Hepatocyte (in vitro differentiated cells): Measurements from ENCODE around the gene ZNF776.

Experiments
- CTCF ChIP-seq: fragments of 200-600 bp; sonication (generic); IDR thresholded peaks from 2 replicates; pipeline ENCODE4 v1.5.1; 2016; ENCODE audit warnings: antibody characterized with exemption, mild to moderate bottlenecking; ENCODE audit not compliant: poor library complexity
- EZH2 ChIP-seq: fragments of 200-600 bp; sonication (generic); IDR thresholded peaks from 2 replicates; pipeline ENCODE4 v1.6.1; 2016; ENCODE audit warnings: antibody characterized with exemption, mild to moderate bottlenecking, borderline replicate concordance
- EZH2phosphoT487 ChIP-seq: fragments of 200-600 bp; sonication (generic); IDR thresholded peaks from one replicate; pipeline ENCODE4 v1.6.1; 2018; ENCODE audit warnings: antibody characterized with exemption, mild to moderate bottlenecking, low read depth, moderate library complexity; ENCODE audit not compliant: unreplicated experiment, severe bottlenecking

GRCh38 chr19:57778336-57778735 lies 31.7 kb downstream of the ZNF776 start:
- TF ChIP-seq EZH2 (no peak), CTCF (no peak), EZH2phosphoT487 (no peak)
